ENCODE results near the gene APRT.

The APRT gene

DNA sequence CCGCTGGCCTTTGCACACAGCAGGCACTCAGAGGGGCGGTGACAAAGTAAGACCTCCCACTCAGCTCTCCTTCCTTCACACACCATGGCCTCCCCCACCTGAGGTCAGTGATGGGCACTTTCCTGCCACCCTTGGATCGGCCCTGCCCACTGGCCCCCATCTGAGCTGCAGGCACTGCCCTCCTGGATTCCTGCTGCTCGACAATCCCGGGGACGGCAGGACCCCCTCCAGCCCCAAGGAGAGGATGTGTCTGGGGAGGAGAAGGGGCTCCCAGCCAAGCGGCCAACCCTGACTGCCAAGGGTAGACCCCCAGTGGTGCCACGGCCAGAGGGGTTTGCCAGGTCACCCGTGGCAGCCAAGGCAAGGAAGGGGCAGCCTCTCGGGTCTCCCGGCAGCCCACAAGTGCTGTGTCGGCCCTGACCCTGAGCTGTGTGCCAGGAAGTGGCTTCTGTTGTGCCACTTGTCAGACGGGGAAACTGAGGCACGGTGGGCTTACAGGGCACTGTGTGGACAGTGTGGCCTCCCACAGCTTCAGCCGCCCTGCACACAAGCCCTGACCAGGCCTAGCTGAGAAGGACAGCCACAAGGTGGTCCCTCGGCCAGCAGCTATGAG, 49.4 kb downstream of the APRT start:
- DNase-seq (ENCODE audit: extremely low spot score, insufficient read length, low read depth) (no peak), FAIRE-seq (no peak)

DNA sequence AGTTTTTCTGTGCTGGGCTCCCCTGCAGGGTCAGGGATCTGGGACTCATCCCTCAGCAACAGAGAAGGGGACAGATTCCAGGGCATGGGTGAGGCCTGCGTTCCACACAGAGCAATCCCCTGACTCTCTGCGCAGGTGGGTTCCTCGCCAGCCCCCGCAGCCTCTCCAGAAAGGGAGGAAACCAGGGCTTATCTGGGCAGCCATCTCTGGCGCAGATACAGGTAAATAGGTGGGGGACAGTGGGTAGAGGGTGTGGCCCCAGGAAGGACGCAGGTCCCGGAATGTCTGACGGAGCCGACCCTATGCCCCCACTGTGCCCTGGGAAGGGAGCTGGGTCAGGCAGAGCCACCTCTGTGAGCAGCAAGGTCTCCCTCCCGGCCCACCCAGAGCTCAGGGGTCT, 49.9 kb downstream of the APRT start:
- FAIRE-seq (no peak), DNase-seq (ENCODE audit: extremely low spot score, insufficient read length, low read depth) (no peak)

GRCh38 chr16:88761143-88761534, 50.6 kb downstream of the APRT start:
- no peak for DNase-seq (ENCODE audit: extremely low spot score, insufficient read length, low read depth)
- FAIRE-seq, result no peak

GRCh38 chr16:88760424-88761142, 51.1 kb downstream of the APRT start:
- no peak for FAIRE-seq
- DNase-seq (ENCODE audit: extremely low spot score, insufficient read length, low read depth), result no peak

GRCh38 chr16:88759976-88760350, 51.8 kb downstream of the APRT start:
- FAIRE-seq (no peak), DNase-seq (ENCODE audit: extremely low spot score, insufficient read length, low read depth) (no peak)
